GM21825 (cell line): ENCODE measurements around the gene PPP1R3A.

ENCODE experiments used
- ATAC-seq: cut with Tn5 transposase; IDR thresholded peaks from one replicate; pipeline ENCODE4 v1.9.1; 2021; ENCODE audit warnings: mild to moderate bottlenecking, moderate library complexity; ENCODE audit not compliant: unreplicated experiment

The PPP1R3A gene

DNA sequence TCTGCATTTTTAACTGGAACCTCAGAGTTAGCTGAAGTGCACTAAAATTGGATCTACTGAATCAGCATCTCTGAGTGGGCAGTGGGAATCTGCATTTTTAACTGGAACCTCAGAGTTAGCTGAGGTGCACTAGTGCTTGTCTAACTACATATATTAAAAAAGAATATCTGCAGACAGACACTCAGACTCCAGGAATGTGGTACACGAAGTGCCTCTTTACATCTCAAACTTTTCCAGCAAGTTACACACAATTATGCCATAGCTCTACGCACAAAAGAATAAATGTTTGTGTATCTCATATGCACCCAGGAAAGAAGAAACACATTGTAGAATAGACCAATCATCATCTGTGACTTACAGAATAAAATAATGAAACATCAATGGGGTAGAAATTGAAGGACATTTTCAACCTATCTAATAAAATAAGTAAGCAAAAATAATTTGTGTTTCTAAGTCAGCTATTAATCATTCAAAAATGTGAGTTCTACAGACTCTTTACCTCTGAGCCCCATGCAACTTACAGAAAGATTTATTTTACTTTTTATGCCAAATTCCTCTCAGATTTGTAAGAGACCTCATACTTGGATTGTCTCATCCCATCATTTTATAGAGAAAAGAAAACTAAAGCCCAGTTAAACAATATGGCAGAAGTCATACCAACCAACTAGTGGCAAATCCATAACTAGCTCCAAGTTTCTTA, 28.3 kb downstream of the PPP1R3A start:
- no peak for ATAC-seq

GRCh38 chr7:113883096-113883495, 35.7 kb downstream of the PPP1R3A start:
- ATAC-seq: no peak

GRCh38 chr7:113880559-113880958, 38.2 kb downstream of the PPP1R3A start:
- ATAC-seq: no peak

GRCh38 chr7:113878394-113878992, 40.3 kb downstream of the PPP1R3A start:
- ATAC-seq: no peak

GRCh38 chr7:113875224-113875623, 43.6 kb downstream of the PPP1R3A start:
- no peak for ATAC-seq

- ATAC-seq: no peak
Measured at GRCh38 chr7:113873554-113874151, 45.2 kb downstream of the PPP1R3A start.

- ATAC-seq: no peak
Measured at GRCh38 chr7:113872981-113873380, 45.8 kb downstream of the PPP1R3A start.

GRCh38 chr7:113867325-113867724, 51.5 kb downstream of the PPP1R3A start:
- no peak for ATAC-seq

- ATAC-seq: no peak
Measured at GRCh38 chr7:113856010-113856409, 62.8 kb downstream of the PPP1R3A start.

GRCh38 chr7:113840954-113841353, 77.9 kb downstream of the PPP1R3A start:
- ATAC-seq: no peak

- no peak for ATAC-seq
Measured at GRCh38 chr7:113835367-113835766, 83.4 kb downstream of the PPP1R3A start.

DNA sequence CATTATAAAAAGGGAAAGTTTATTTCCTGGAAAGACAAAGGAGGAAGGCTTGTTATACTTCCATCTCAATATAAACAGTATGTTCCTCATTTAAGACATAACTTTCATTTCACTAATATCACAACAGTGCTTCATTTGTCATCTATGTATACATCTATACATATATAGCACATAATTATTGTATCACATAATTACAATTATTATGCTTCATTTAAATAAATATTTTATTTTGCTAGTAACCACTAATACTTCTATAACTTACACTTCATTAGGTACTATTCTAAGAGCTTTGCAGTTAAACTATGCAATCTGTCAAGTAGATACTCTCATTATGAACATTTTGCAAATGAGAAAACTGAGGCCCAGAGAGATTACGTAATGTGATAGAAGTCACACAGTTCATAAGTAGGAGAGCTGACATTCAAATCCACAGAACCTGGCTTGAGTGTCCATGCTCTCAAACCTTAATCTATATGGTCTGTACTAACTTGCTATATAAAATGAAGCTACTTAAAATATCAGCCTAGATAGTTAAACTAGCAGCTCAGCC, 86.5 kb downstream of the PPP1R3A start:
- no peak for ATAC-seq

DNA sequence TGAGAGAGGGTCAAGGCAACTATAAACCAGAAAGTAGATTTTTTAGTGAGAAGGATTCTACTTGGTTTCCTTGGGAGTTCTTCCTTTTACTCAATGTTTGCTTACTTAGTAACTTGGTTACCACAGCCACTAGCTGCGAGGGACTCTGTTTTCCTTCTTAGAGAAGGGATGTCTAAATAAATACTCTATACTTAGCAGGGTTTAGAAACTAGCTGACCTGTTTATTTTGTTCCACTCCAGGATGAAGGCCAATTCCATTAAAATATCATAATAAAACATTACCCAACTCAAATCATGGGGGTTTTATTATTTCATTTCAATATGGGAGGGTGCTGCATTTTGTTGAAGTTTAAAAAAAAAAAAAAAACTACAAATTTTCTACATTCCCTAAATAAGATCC, 87.3 kb downstream of the PPP1R3A start:
- ATAC-seq: no peak

DNA sequence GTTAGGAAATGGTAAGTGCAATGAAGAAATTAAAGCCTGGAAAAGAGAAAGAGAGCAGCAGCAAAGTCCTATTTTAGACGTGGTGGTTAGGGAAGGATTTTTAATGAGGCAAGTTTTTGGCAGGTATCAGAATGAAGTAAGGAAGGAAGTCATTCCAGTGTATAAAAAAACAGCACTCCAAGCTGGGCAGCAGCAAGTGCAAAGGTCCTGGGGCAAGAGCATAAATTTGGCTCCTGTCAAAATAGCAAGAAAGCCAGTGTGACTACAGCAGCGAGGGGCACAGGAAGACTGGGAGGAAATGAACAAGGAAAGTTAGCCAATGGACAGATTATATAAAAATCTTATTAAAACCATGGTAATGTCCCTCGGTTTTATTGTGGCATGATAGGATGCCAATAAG, 90.2 kb downstream of the PPP1R3A start:
- no peak for ATAC-seq
